Bronchial epithelial cell (primary cell): ENCODE data around the gene PLOD2. TPM values are rescaled to one million over a fixed set of nuclear protein-coding genes. Genes with fewer than 3 reads are reported as not detected.
A peak's percentile ranks its signal among the peaks of the same experiment; 100 is the strongest.

Experiments used
- DNase-seq: peaks from one replicate; pipeline ENCODE4 v3.0.0-alpha.2; 2010; ENCODE audit warnings: low read depth
- FAIRE-seq: peaks from 2 replicates; lab custom pipeline; 2011; peaks lifted over from hg19 to GRCh38; lab: Jason Lieb, UNC
- H3K27me3 ChIP-seq: 2 replicates; pipeline ENCODE4 v1.5.1; 2011; ENCODE audit warnings: low read length; ENCODE audit not compliant: control insufficient read depth, insufficient read depth
- H3K36me3 ChIP-seq: 2 replicates; pipeline ENCODE4 v1.5.1; 2011; ENCODE audit warnings: low read length; ENCODE audit not compliant: control insufficient read depth, insufficient read depth
- H3K4me3 ChIP-seq: 2 replicates; pipeline ENCODE4 v1.5.1; 2011; ENCODE audit warnings: mild to moderate bottlenecking, low read depth, low read length, control low read depth
- CTCF ChIP-seq: IDR thresholded peaks from 2 replicates; pipeline ENCODE4 v1.5.1; 2011; ENCODE audit warnings: mild to moderate bottlenecking, moderate library complexity, low read length, control low read depth, inconsistent platforms; ENCODE audit not compliant: insufficient read depth, severe bottlenecking
- total RNA-seq: library from RNA; depleted of rRNA; stranded (reverse); fragments of >200 nt; gene quantifications from 2 replicates; pipeline ENCODE4 v1.2.1, GENCODE V29; 2014

Gene PLOD2
- total RNA-seq, 1 donor from 2014 or later, result 36.6 TPM

- no peak overlapping the region for H3K4me3 ChIP-seq
- H3K27me3 ChIP-seq, result no peaks in the 10 kb centered on the region
- FAIRE-seq (no peak), DNase-seq (peak; percentile 89)
- H3K36me3 ChIP-seq, result no peaks in the 10 kb centered on the region
- no peak for TF ChIP-seq CTCF
Observed at GRCh38 chr3:146184241-146185015, 23.4 kb upstream of the PLOD2 start.

DNA sequence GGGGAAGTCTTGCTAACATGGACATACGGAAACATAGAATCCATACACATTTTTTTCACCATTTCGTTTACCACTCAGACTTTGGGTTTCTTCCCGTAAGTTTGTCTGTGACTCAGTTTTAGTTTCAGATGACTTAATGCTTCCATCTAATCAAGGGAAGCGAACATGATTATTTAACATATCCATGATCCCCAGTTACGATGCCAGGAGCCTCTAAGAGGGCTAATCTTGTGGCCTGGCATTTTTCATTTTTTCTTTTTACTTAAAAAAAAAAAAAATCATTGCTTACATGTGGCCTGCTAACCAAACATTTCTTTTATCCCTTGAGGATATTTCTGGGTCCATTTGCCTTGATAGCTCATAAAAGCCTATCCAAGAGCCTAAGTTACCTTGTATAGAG is 20.2 kb upstream of the PLOD2 start:
- no peak for DNase-seq
- no peak for FAIRE-seq
- Histone ChIP-seq H3K27me3 (no peaks in the 10 kb centered on the region), H3K36me3 (no peaks in the 10 kb centered on the region), H3K4me3 (no peak overlapping the region)
- TF ChIP-seq CTCF, result no peak

GRCh38 chr3:146180376-146180775 is 19.4 kb upstream of the PLOD2 start:
- no peaks in the 10 kb centered on the region for H3K27me3 ChIP-seq
- H3K36me3 ChIP-seq, result no peaks in the 10 kb centered on the region
- FAIRE-seq (no peak), DNase-seq (peak; percentile 83)
- H3K4me3 ChIP-seq, result no peak overlapping the region
- no peak for TF ChIP-seq CTCF

- Histone ChIP-seq H3K27me3 (no peaks in the 10 kb centered on the region), H3K36me3 (no peaks in the 10 kb centered on the region), H3K4me3 (no peak overlapping the region)
- no peak for DNase-seq
- FAIRE-seq, result no peak
- no peak for TF ChIP-seq CTCF
Observed at GRCh38 chr3:146178006-146178689, 17.2 kb upstream of the PLOD2 start.

- Histone ChIP-seq H3K4me3 (no peak overlapping the region), H3K36me3 (no peaks in the 10 kb centered on the region), H3K27me3 (no peaks in the 10 kb centered on the region)
- no peak for TF ChIP-seq CTCF
- FAIRE-seq (peak; percentile 36), DNase-seq (no peak)
Observed at GRCh38 chr3:146177519-146177918, 16.5 kb upstream of the PLOD2 start.
